SJSA1 (cell line): Measurements from ENCODE around the gene ZNF839. TPM values are rescaled to one million over a fixed set of nuclear protein-coding genes. Genes with fewer than 3 reads are reported as not detected.
"Not testable (repeated sequence)": the region's sequence is repeated elsewhere in the genome, so short reads cannot be mapped to it uniquely, and the experiment has no call there.

Source experiments
- DNase-seq, 2 experiments: peaks; one replicate each; pipeline ENCODE4 v3.0.0-alpha.2; 2015 to 2020; ENCODE audit warnings: low spot score in 2 of 2, low read depth in 1 of 2
- H3K27ac ChIP-seq: fragments of 250-450 bp; sonication (Bioruptor Pico); 2 replicates; pipeline ENCODE4 v1.5.1; 2020; ENCODE audit warnings: mild to moderate bottlenecking, moderate library complexity
- H3K27me3 ChIP-seq: fragments of 250-450 bp; sonication (Bioruptor Pico); replicated peaks from 2 replicates; pipeline ENCODE4 v1.5.1; 2020; ENCODE audit warnings: mild to moderate bottlenecking, moderate library complexity
- H3K36me3 ChIP-seq: fragments of 250-450 bp; sonication (Bioruptor Pico); 2 replicates; pipeline ENCODE4 v1.5.1; 2020; ENCODE audit warnings: mild to moderate bottlenecking
- H3K4me1 ChIP-seq: fragments of 250-450 bp; sonication (Bioruptor Pico); replicated peaks from 2 replicates; pipeline ENCODE4 v1.6.1; 2021; ENCODE audit warnings: mild to moderate bottlenecking
- H3K4me3 ChIP-seq: fragments of 250-450 bp; sonication (Bioruptor Pico); 2 replicates; pipeline ENCODE4 v1.5.1; 2020; ENCODE audit warnings: mild to moderate bottlenecking
- H3K9me3 ChIP-seq: fragments of 250-450 bp; sonication (Bioruptor Pico); replicated peaks from 2 replicates; pipeline ENCODE4 v1.5.1; 2020; ENCODE audit warnings: mild to moderate bottlenecking
- total RNA-seq: library from RNA; depleted of rRNA; stranded (reverse); fragments of >200 nt; shearing (Covaris generic); gene quantifications from 2 replicates; pipeline ENCODE4 v1.2.3, GENCODE V29; 2014

The ZNF839 gene
- total RNA-seq, 1 experiment from 2014 or later: 7.4 TPM

DNA sequence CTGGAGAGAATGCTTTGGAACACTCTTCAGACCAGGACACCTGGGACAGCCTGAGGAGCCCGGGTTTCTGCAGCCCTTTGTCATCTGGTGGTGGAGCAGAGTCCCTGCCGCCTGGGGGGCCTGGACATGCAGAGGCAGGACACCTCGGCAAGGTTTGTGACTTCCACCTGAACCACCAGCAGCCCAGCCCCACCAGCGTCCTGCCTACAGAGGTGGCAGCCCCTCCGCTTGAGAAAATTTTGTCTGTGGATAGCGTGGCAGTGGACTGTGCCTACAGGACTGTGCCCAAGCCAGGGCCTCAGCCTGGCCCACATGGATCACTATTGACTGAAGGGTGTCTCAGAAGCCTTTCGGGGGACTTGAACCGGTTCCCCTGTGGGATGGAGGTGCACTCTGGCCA, 22.0 kb downstream of the ZNF839 start:
- no peaks in the 10 kb centered on the region for H3K9me3 ChIP-seq
- peaks cover 40% of the 10 kb centered on the region for H3K36me3 ChIP-seq
- no peaks in the 10 kb centered on the region for H3K4me1 ChIP-seq
- no peaks in the 10 kb centered on the region for H3K27me3 ChIP-seq
- H3K27ac ChIP-seq: no peak overlapping the region
- no peak overlapping the region for H3K4me3 ChIP-seq
- no peak for DNase-seq

DNA sequence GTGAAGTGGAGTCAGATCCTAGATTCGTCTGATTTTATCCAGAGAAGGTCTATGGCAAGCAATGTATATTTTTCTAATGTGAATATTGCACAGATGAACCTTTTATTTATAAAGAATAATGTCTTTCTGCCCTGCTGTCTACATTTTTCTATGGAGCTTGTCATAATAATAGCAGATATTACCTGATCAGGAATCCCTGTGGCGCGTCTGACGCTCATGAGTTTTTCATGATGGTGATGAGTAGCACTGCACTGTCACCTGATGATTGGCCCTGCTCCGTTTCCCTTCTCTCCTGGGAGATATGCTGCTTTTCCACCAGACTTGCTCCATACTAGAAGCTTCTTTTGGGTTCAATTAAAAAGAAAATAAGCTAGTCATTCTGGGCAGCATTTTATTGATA, 22.7 kb downstream of the ZNF839 start:
- no peaks in the 10 kb centered on the region for H3K9me3 ChIP-seq
- H3K4me1 ChIP-seq: no peaks in the 10 kb centered on the region
- peaks cover 40% of the 10 kb centered on the region for H3K36me3 ChIP-seq
- no peak overlapping the region for H3K4me3 ChIP-seq
- no peak for DNase-seq
- H3K27me3 ChIP-seq: no peaks in the 10 kb centered on the region
- H3K27ac ChIP-seq: no peak overlapping the region

DNA sequence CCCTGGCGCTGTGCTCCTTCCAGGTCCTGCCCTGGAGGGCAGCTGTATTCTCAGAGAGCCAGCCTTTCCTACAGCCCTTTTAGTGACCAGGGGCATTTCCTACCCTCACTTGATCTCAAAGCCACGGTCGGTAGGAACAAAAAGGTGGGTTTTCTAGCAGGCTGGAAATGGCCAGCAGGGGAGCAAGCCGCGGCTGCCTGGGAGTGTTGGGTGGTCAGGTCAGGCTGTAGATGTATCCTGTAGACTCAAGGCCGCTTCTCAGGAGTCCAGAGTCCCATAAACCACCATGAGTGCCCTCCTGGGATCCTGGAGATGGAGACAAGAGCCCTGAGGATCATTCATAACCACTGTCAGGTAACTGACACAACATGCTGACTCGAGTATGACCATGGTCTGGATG, 24.5 kb downstream of the ZNF839 start:
- no peak for DNase-seq
- no peak overlapping the region for H3K4me3 ChIP-seq
- H3K9me3 ChIP-seq: no peaks in the 10 kb centered on the region
- peaks cover 45% of the 10 kb centered on the region for H3K36me3 ChIP-seq
- H3K27ac ChIP-seq: no peak overlapping the region
- H3K27me3 ChIP-seq: no peaks in the 10 kb centered on the region
- no peaks in the 10 kb centered on the region for H3K4me1 ChIP-seq

DNA sequence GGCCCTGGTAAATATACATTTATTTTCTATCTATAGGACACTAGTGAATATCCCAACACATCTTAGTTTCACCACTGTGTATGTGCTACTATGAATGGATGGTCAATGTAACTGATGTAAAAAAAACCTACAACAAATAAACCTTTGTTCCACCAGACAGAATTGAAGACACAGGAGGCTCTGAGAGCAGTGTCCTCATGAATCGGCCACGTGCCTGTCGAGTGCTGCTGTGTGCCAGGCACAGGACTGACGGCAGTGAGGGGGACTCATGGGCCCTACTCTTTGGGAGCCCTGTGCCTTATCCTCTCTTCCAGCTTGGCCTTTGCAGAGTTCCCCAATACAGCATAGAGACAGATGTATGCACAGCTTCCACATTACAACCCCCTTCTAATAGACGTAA, 24.9 kb downstream of the ZNF839 start:
- Histone ChIP-seq H3K27ac (no peak overlapping the region), H3K4me3 (no peak overlapping the region), H3K27me3 (no peaks in the 10 kb centered on the region), H3K9me3 (no peaks in the 10 kb centered on the region), H3K36me3 (peaks cover 49% of the 10 kb centered on the region), H3K4me1 (no peaks in the 10 kb centered on the region)
- DNase-seq: no peak

- no peak overlapping the region for H3K4me3 ChIP-seq
- DNase-seq: no peak
- H3K27me3 ChIP-seq: no peaks in the 10 kb centered on the region
- H3K36me3 ChIP-seq: peaks cover 54% of the 10 kb centered on the region
- H3K27ac ChIP-seq: no peak overlapping the region
- no peaks in the 10 kb centered on the region for H3K9me3 ChIP-seq
- no peaks in the 10 kb centered on the region for H3K4me1 ChIP-seq
Observed at GRCh38 chr14:102345232-102345631, 25.7 kb downstream of the ZNF839 start.

DNA sequence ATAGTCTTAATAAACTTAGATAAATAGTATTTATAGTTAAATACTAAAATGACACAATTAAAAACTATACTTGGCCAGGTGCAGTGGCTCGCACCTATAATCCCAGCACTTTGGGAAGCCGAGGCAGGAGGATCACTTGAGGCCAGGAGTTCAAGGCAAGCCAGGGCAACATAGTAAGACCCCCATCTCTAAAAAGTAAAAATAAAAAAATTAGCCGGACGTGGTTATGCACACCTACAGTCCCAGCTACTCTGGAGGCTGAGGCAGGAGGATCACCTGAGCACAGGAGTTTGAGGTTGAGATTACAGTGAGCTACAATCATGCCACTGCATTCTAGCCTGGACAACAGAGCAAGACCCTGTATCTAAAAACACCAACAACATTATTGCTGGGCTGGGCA, 27.1 kb downstream of the ZNF839 start:
- H3K27ac ChIP-seq: no peak overlapping the region
- no peaks in the 10 kb centered on the region for H3K9me3 ChIP-seq
- H3K4me3 ChIP-seq: no peak overlapping the region
- H3K27me3 ChIP-seq: no peaks in the 10 kb centered on the region
- no peaks in the 10 kb centered on the region for H3K4me1 ChIP-seq
- no peak for DNase-seq
- H3K36me3 ChIP-seq: peaks cover 53% of the 10 kb centered on the region

GRCh38 chr14:102348376-102348775, 28.8 kb downstream of the ZNF839 start:
- Histone ChIP-seq H3K4me1 (no peaks in the 10 kb centered on the region), H3K36me3 (peaks cover 51% of the 10 kb centered on the region), H3K27me3 (no peaks in the 10 kb centered on the region)

DNA sequence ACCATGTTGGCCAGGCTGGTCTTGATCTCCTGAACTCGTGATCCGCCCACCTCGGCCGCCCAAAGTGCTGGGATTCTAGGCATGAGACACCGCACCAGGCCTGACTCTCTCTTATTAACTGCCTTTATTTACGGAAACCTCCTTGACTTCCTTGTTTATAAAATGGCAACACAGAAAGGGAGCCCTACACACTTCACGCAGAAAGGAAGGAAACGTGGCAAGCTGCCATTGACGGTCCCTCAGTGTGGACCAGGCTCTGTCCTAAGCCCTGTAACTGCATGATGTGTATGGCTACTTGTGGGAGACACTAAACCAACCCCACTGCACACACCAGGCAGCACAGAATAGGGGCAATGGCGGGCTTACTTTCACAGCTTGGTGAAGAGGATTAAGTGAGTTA, 31.5 kb downstream of the ZNF839 start:
- Histone ChIP-seq H3K4me1 (no peaks in the 10 kb centered on the region), H3K27me3 (no peaks in the 10 kb centered on the region), H3K36me3 (peaks cover 59% of the 10 kb centered on the region), H3K9me3 (no peaks in the 10 kb centered on the region), H3K27ac (no peak overlapping the region), H3K4me3 (no peak overlapping the region)
- DNase-seq: no peak

More at GRCh38 chr14:102348376-102348775, 28.8 kb downstream of the ZNF839 start:
- no peak overlapping the region for H3K4me3 ChIP-seq
- no peaks in the 10 kb centered on the region for H3K9me3 ChIP-seq
- DNase-seq: no peak
- H3K27ac ChIP-seq: no peak overlapping the region

DNA sequence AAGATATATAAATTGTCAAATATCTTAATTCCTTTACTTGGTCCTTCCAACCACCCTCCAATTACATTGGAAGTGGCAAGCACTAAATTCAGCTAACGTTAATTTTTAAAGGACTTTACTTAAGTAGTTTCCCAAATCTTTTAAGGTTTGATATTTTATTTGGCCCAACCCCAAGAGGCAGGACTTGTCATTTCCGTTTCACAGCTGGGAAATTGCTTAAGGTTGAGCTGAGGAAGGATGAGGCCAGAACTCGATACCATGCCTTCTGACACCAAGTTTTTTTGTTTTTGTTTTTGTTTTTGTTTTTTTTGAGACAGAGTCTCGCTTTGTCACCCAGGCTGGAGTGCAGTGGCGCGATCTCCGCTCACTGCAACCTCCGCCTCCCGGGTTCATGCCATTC, 32.0 kb downstream of the ZNF839 start:
- not testable (repeated sequence) for H3K4me3 ChIP-seq, H3K27me3 ChIP-seq, H3K4me1 ChIP-seq, H3K9me3 ChIP-seq, DNase-seq, H3K27ac ChIP-seq
- peaks cover 61% of the 10 kb centered on the region for H3K36me3 ChIP-seq

DNA sequence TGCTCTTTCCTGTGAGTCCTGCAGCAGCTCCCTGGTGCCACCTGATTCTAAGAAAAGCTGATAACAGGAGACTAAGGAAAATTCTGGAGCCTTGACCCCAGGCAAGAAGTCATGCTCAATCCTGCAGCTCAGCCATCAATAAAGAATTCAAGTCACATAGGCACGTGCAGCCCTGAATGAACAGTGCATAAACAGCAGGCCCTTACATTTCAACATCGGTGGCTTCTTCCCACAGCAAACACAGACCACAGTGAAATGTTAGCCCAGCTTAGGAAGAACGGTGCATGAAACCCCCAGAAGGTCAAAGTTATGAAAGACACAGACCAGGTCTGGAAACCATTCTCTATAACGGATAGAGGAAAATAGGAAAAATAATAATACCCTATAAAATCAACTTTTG, 32.7 kb downstream of the ZNF839 start:
- no peaks in the 10 kb centered on the region for H3K4me1 ChIP-seq
- DNase-seq: no peak
- H3K36me3 ChIP-seq: peaks cover 58% of the 10 kb centered on the region
- H3K27ac ChIP-seq: no peak overlapping the region
- H3K4me3 ChIP-seq: no peak overlapping the region
- no peaks in the 10 kb centered on the region for H3K9me3 ChIP-seq
- no peaks in the 10 kb centered on the region for H3K27me3 ChIP-seq

GRCh38 chr14:102353126-102353619, 33.6 kb downstream of the ZNF839 start:
- Histone ChIP-seq H3K4me3 (no peak overlapping the region), H3K9me3 (no peaks in the 10 kb centered on the region), H3K27ac (no peak overlapping the region), H3K27me3 (no peaks in the 10 kb centered on the region), H3K4me1 (no peaks in the 10 kb centered on the region), H3K36me3 (peaks cover 62% of the 10 kb centered on the region)
- no peak for DNase-seq

GRCh38 chr14:102356280-102356679, 36.7 kb downstream of the ZNF839 start:
- Histone ChIP-seq H3K4me1 (no peaks in the 10 kb centered on the region), H3K9me3 (no peaks in the 10 kb centered on the region), H3K27ac (no peak overlapping the region), H3K4me3 (no peak overlapping the region), H3K27me3 (no peaks in the 10 kb centered on the region), H3K36me3 (peaks cover 54% of the 10 kb centered on the region)
- DNase-seq: no peak

- Histone ChIP-seq H3K4me1 (peaks cover 14% of the 10 kb centered on the region), H3K9me3 (no peaks in the 10 kb centered on the region), H3K27ac (no peak overlapping the region), H3K36me3 (peaks cover 51% of the 10 kb centered on the region), H3K27me3 (no peaks in the 10 kb centered on the region), H3K4me3 (no peak overlapping the region)
- DNase-seq: no peak
Observed at GRCh38 chr14:102359341-102359740, 39.8 kb downstream of the ZNF839 start.

DNA sequence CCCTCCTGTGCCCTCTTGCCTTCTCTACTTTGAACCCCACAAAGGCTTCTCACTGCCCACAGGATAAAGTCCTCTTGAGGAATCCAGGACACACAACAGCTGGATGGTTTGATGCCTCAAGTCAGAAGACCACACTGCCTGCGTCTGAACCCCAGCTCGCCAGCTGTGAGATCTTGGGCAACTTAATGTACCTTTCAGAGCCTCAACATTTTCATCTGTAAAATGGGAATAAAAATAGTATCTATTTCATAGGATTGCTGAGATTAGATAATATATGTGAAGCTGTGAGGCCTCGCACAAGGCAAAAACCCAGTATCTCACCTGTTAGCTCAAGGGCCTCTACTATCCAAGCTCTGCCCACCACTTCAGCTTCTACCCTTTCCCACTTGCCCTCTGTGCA, 40.8 kb downstream of the ZNF839 start:
- Histone ChIP-seq H3K36me3 (peaks cover 43% of the 10 kb centered on the region), H3K9me3 (no peaks in the 10 kb centered on the region), H3K27me3 (no peaks in the 10 kb centered on the region), H3K4me3 (no peak overlapping the region), H3K4me1 (peaks cover 14% of the 10 kb centered on the region), H3K27ac (no peak overlapping the region)
- no peak for DNase-seq

- Histone ChIP-seq H3K4me3 (peak overlapping the region; percentile 80), H3K9me3 (no peaks in the 10 kb centered on the region), H3K4me1 (peaks cover 14% of the 10 kb centered on the region), H3K27ac (peak overlapping the region; percentile 68), H3K27me3 (no peaks in the 10 kb centered on the region), H3K36me3 (peaks cover 31% of the 10 kb centered on the region)
- no peak for DNase-seq
Observed at GRCh38 chr14:102362084-102362483, 42.5 kb downstream of the ZNF839 start.
